Measurements from ENCODE around the gene TRPM6.
"Not testable (repeated sequence)": the region's sequence is repeated elsewhere in the genome, so short reads cannot be mapped to it uniquely, and the experiment has no call there.

The TRPM6 gene

DNA sequence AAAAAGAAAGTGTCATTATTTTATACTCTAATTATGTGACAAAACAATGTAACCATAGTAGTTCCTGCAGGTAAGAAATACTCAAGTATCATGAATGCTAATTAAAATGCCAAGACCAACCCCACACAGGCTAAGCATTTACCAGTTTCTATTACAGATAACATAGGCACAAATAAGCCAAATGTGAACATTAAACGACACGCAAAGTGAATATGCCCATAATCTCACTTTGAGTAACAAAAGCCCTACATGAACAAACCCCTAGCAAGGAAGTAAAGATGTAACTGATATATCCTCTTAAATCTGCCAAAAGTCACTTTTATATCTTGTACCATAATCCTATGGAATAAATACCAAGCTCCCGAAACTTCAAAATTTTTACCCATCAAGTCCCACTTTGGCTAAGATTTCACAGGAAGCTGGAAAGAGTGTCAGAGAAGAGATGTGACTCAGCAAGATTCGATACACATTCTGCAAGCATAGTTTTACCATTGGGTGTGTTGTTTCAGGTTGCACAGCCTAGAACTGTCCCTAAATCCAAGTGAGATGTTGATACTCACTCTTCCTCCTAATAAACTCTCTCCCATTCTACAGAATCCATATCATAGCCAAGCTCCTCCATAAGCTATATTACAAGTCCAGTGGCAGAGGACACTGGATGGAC lies 28.8 kb downstream of the TRPM6 start:
- DNase-seq: no peak

DNA sequence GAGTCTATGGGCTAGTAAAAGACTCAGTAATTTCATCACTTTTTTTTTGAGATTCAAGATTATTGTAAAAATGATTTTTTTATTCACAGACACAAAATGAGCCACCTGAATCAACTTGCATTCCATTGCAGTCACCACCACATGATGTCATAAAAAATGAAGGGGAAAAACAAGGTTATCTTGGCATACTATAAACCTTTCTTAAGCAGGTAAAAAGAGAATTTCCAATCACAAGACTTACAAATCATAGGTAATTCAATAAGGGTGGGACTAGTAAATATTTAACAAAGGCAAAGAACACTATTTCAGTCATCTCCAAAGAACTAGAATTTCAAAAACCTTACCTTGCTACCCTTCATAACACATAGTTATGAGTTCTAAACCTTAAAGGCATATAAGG lies 30.7 kb downstream of the TRPM6 start:
- DNase-seq: no peak

DNA sequence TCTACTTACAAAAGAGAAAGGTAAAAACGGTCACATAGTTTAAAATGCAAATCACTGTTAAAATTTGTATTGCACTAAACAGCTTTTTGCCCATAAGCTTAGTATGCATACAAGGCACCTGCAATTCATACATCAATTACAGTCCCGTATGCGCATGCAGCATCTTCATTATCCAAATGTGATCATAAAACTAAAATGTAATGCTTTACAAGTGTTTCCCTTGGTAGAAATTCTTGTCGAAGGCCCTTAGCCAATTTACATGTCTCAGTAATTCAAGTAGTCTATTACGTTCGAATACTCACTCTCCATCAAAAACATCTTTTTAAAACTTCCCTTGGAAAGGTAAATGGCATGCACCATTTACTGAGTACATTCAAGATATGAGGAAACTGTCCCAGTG lies 32.6 kb downstream of the TRPM6 start:
- DNase-seq: no peak

DNA sequence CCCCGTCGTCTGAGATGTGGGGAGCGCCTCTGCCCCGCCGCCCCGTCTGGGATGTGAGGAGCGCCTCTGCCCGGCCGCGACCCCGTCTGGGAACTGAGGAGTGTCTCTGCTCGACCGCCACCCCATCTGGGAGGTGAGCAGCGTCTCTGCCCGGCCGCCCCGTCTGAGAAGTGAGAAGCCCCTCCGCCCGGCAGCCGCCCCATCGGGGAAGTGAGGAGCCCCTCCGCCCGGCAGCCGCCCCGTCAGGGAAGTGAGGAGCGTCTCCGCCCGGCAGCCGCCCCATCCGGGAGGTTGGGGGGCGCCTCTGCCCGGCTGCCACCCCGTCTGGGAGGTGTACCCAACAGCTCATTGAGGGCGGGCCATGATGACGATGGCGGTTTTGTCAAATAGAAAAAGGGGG lies 34.7 kb downstream of the TRPM6 start:
- not testable (repeated sequence) for DNase-seq

GRCh38 chr9:74848153-74848525 lies 39.6 kb downstream of the TRPM6 start:
- DNase-seq: no peak

DNA sequence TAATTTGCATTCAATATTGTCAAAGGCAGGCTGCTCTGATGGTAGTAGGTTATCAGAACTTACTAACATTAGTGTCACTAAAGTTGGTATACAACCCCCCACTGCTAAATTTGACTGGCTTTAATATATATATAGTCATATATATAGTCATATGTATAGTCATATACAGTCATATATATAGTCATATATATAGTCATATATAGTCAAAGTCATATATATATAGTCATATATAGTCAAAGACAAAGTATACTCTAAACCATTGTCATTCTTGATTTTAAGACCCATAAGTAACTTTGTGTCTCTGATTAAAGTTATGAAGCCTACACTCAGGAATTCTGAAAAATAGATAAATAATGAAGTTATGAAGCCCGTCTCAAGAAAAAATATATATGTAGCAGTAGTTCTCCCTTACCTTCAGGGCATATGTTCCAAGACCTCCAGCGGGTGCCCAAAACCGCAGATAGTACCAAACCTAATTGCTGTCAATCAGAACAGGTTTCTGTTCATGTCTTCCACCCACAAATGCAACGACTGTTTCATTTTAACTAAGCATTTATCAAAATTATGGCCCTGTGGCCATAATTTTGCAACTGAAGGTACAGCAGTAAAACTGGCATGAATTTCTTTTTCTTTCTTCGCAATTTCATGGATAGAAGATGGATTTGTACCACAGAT lies 40.1 kb downstream of the TRPM6 start:
- no peak for DNase-seq

DNA sequence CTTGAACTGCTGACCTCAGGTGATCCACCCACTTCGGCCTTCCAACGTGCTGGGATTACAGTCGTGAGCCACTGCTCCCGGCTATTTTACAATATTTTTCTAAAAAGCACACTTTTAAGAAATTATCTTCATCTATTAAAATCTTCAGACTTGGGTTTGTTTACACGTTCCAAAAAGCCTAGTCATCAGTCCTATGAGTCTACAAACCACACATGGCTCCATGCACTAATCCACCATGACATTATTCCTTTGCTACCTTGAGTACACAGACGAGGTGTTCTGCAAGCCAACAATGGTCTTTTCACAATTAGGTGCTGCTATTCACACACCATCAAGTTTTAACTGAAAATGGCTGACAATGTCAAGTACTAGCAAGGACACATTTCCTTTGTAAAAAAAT lies 41.0 kb downstream of the TRPM6 start:
- no peak for DNase-seq

GRCh38 chr9:74838351-74838750 lies 49.4 kb downstream of the TRPM6 start:
- DNase-seq: no peak

DNA sequence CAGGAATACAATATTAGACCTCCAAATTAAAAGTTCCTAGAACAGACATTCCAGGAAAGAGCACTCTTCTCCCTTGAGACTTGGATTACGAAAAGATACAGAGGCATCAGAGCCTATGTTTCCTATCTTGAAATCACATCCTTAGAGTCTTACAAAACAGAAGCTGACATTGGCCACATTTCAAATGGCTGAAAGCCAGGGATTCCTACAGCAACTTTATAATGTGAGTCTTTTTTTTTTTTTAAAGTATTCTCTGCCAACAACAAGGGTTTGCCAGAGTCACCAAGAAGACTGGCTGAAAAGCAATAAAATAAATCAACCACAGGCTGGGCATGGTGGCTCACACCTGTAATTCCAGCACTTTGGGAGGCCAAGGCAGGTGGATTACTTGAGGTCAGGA lies 63.1 kb downstream of the TRPM6 start:
- DNase-seq: no peak

DNA sequence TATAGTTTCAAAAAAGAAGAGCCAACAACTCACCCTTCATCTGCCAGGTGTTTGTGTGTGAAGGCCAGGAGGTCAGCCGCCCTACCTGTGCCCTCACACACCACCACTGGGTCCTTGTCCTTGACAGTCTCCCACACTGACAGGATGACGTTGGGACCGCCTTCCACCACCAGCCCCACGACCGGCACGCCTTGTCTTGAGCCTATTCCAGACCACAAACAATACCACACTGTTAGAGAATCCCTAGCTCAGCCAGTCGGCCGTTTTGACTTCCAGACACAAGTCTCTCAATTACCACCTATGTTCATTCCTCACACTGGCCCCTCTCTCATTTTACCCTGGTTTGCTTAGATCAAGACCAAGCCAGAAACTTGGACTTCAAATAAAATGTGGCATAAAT lies 66.1 kb downstream of the TRPM6 start:
- DNase-seq: no peak

GRCh38 chr9:74817816-74818215 lies 69.9 kb downstream of the TRPM6 start:
- no peak for DNase-seq

GRCh38 chr9:74817281-74817810 lies 70.4 kb downstream of the TRPM6 start:
- DNase-seq: no peak

DNA sequence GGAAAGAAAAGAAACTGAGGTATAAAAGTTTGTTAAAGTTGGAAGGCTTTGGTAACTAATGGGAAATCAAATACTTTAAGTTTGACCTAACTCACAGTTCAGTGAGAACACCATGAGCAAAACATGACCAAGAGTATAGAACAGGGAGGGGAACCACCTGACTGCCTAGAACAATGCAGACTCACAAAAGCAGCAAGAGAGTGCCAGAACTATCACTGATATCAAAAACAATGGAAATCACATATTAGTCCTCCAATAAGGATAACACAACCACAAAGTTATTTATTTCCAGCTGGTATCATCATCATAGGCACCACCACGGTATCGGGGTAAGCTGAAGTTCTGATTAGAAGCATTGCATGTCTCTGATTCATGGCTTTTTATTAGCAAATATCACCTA lies 77.5 kb downstream of the TRPM6 start:
- no peak for DNase-seq

DNA sequence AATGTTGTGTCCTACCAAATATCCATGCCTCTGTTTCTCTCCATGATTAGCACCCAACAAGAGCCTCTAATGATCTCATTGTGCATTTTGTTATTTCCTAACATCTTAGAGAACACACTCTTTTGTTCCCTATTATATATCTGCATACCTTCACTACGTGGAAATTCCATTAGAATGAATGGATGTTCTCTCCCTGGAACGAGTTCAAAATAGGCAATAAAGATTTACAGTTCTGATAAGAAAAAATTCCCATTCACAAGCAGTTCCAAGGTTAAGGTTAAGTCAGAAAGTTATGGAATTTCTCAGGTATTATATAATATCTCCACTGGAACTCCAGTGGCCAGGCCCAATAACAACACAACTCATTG lies 83.7 kb downstream of the TRPM6 start:
- DNase-seq: no peak

GRCh38 chr9:74803376-74804017 lies 84.2 kb downstream of the TRPM6 start:
- no peak for DNase-seq

GRCh38 chr9:74800226-74800625 lies 87.5 kb downstream of the TRPM6 start:
- no peak for DNase-seq

GRCh38 chr9:74795803-74796202 lies 91.9 kb downstream of the TRPM6 start:
- DNase-seq: no peak

DNA sequence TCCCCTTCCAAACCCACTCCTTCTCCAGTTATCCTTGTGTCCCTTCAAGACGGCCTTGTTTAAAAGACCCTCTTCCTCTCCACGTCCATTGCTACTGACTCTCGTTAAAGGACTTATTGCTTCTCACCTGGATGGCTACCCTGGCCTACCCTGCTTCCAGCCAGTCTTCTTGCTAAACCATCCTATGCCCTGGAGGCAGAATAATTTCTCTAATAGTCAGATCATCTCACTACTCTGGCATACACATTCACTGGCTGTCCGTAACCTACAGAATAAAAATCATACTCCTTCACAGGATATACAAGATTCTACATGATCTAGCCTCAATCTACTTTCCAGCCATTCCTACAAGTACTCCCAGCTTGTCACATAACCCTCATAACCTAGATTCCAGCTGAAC lies 92.6 kb downstream of the TRPM6 start:
- no peak for DNase-seq

- no peak for DNase-seq
Observed at GRCh38 chr9:74784506-74784905, 103.2 kb downstream of the TRPM6 start.

- DNase-seq: no peak
Observed at GRCh38 chr9:74783408-74783807, 104.3 kb downstream of the TRPM6 start.

- DNase-seq: no peak
Observed at GRCh38 chr9:74777136-74777879, 110.4 kb downstream of the TRPM6 start.

DNA sequence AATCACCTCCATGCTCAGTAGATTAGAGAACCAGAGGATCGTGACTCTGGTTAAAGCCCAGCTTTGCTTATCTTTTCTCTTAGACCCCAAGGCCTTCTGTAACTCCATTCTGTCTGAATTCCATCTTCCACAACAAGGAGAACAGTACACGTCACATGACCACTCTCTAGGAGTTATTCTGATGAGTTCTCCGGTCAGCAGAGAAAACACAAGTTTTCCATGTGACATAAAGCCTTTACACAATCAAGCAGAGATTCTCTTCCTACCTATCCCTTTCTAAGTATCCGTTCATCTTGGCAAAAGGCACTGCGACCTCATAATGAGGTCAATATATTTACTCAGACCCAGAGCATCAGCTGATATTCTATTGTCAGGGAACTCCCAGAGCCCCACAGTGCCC lies 112.3 kb downstream of the TRPM6 start:
- no peak for DNase-seq

- peak; percentile 7 for DNase-seq
Observed at GRCh38 chr9:74773886-74774479, 113.7 kb downstream of the TRPM6 start.

Measured in NCI-H187 treated with DMSO at 0.1 percent for 48 hours (cell line).